CD8-positive, alpha-beta memory T cell (primary cell): ENCODE measurements around the gene BMX. TPM values are rescaled to one million over a fixed set of nuclear protein-coding genes. Genes with fewer than 3 reads are reported as not detected.
A peak's percentile ranks its signal among the peaks of the same experiment; 100 is the strongest.

Source experiments
- CTCF ChIA-PET: fragments of 350-600 bp; sonication (Branson Sonifier 250); formaldehyde crosslinking; loops from one replicate; lab custom pipeline; 2021; ENCODE audit warnings: antibody characterized with exemption; lab: Charles Lee
- POLR2A ChIA-PET: fragments of 350-600 bp; sonication (Branson Sonifier 250); formaldehyde crosslinking; loops from one replicate; lab custom pipeline; 2021; ENCODE audit warnings: antibody characterized with exemption; lab: Charles Lee
- DNase-seq, 5 donors: peaks; one replicate each; pipeline versions ENCODE4 v3.0.0 to v3.0.0-alpha.2; 2020 to 2022; ENCODE audit warnings: mixed read lengths in 1 of 5
- H3K27ac ChIP-seq: one replicate; pipeline ENCODE4 v1.7.0; 2013; ENCODE audit warnings: low read depth, mild to moderate bottlenecking, low read length, moderate library complexity
- H3K27me3 ChIP-seq: 2 replicates; pipeline ENCODE4 v1.7.0; 2013; ENCODE audit warnings: low read length, mild to moderate bottlenecking; ENCODE audit not compliant: insufficient read depth, poor library complexity, severe bottlenecking
- H3K36me3 ChIP-seq: 2 replicates; pipeline ENCODE4 v1.7.0; 2013; ENCODE audit warnings: mild to moderate bottlenecking, low read length, moderate library complexity; ENCODE audit not compliant: insufficient read depth
- H3K4me1 ChIP-seq: 2 replicates; pipeline ENCODE4 v1.7.0; 2013; ENCODE audit warnings: mild to moderate bottlenecking, low read length, moderate library complexity; ENCODE audit not compliant: insufficient read depth
- H3K4me3 ChIP-seq: 2 replicates; pipeline ENCODE4 v1.7.0; 2013; ENCODE audit warnings: mild to moderate bottlenecking, low read length
- H3K9me3 ChIP-seq: 2 replicates; pipeline ENCODE4 v1.7.0; 2013; ENCODE audit warnings: mild to moderate bottlenecking, low read length
- H3K27ac Mint-ChIP-seq, 8 donors: one replicate each; pipeline ENCODE4 v1.8.0; 2020 to 2021; ENCODE audit warnings: mixed read lengths in 8 of 8, mild to moderate bottlenecking in 6 of 8, inconsistent platforms in 3 of 8, moderate library complexity in 3 of 8
- H3K27me3 Mint-ChIP-seq, 2 donors: one replicate each; pipeline ENCODE4 v1.8.0; 2020 to 2021; ENCODE audit warnings: mixed read lengths in 2 of 2, mild to moderate bottlenecking in 1 of 2, moderate library complexity in 1 of 2
- H3K36me3 Mint-ChIP-seq, 3 donors: one replicate each; pipeline ENCODE4 v1.8.0; 2020 to 2021; ENCODE audit warnings: mixed read lengths in 3 of 3, inconsistent platforms in 1 of 3, mild to moderate bottlenecking in 1 of 3
- H3K4me1 Mint-ChIP-seq, 3 donors: one replicate each; pipeline ENCODE4 v1.8.0; 2020 to 2021; ENCODE audit warnings: mixed read lengths in 3 of 3, inconsistent platforms in 1 of 3, mild to moderate bottlenecking in 1 of 3
- H3K4me3 Mint-ChIP-seq, 7 donors: one replicate each; pipeline ENCODE4 v1.8.0; 2020 to 2021; ENCODE audit warnings: mixed read lengths in 7 of 7, mild to moderate bottlenecking in 6 of 7, moderate library complexity in 4 of 7, inconsistent platforms in 2 of 7
- H3K9me3 Mint-ChIP-seq, 5 donors: one replicate each; pipeline ENCODE4 v1.8.0; 2020 to 2022; ENCODE audit warnings: mixed read lengths in 5 of 5, mild to moderate bottlenecking in 3 of 5, moderate library complexity in 2 of 5, inconsistent platforms in 1 of 5
- polyA plus RNA-seq: library from polyadenylated mRNA; unstranded; fragments of 300-500 nt; fragmentation: Illumina TruSeq; gene quantifications from one replicate; pipeline ENCODE4 v1.2.3, GENCODE V29; 2021
- total RNA-seq, 2 experiments: library from RNA; stranded (reverse); gene quantifications; one replicate each; pipeline ENCODE4 v1.2.3, GENCODE V29; 2021

The BMX gene
- total and polyA plus RNA-seq, 3 experiments from 2014 or later: not detected

- no peaks in the 10 kb centered on the region for H3K4me1 ChIP-seq
- peaks cover 0 to 18% (median 5%) of the 10 kb centered on the region in 3 donors for H3K4me1 Mint-ChIP-seq
- ChIA-PET CTCF (no interaction called here), POLR2A (no interaction called here)
- H3K9me3 Mint-ChIP-seq: peaks cover 0 to 2% (median 0%) of the 10 kb centered on the region in 5 donors
- H3K27me3 ChIP-seq: no peaks in the 10 kb centered on the region
- H3K36me3 ChIP-seq: no peaks in the 10 kb centered on the region
- no peak overlapping the region for H3K4me3 Mint-ChIP-seq
- no peaks in the 10 kb centered on the region for H3K9me3 ChIP-seq
- H3K4me3 ChIP-seq: no peak overlapping the region
- no peak overlapping the region for H3K27ac ChIP-seq
- H3K27ac Mint-ChIP-seq: no peak overlapping the region
- H3K36me3 Mint-ChIP-seq: peaks cover 0 to 2% (median 0%) of the 10 kb centered on the region in 3 donors
- no peak for DNase-seq
- H3K27me3 Mint-ChIP-seq: peaks cover 21 to 24% of the 10 kb centered on the region in 2 donors
Measured at GRCh38 chrX:15563056-15563455, 62.4 kb downstream of the BMX start.

- Mint-ChIP-seq H3K27ac (no peak overlapping the region), H3K9me3 (no peaks in the 10 kb centered on the region), H3K27me3 (peaks cover 20 to 24% of the 10 kb centered on the region in 2 donors), H3K4me1 (peaks cover 0 to 18% (median 7%) of the 10 kb centered on the region in 3 donors), H3K36me3 (peaks cover 0 to 2% (median 0%) of the 10 kb centered on the region in 3 donors), H3K4me3 (no peak overlapping the region)
- no peaks in the 10 kb centered on the region for H3K36me3 ChIP-seq
- H3K4me3 ChIP-seq: no peak overlapping the region
- no peaks in the 10 kb centered on the region for H3K4me1 ChIP-seq
- H3K27ac ChIP-seq: no peak overlapping the region
- no peaks in the 10 kb centered on the region for H3K27me3 ChIP-seq
- POLR2A ChIA-PET: no interaction called here
- DNase-seq: peak in 1 of 5 donors; percentile 3
- CTCF ChIA-PET: no interaction called here
- H3K9me3 ChIP-seq: no peaks in the 10 kb centered on the region
Measured at GRCh38 chrX:15564981-15565579, 64.5 kb downstream of the BMX start.

GRCh38 chrX:15566244-15566643 is 65.6 kb downstream of the BMX start:
- Mint-ChIP-seq H3K4me1 (peaks cover 0 to 18% (median 7%) of the 10 kb centered on the region in 3 donors), H3K9me3 (no peaks in the 10 kb centered on the region), H3K4me3 (peak overlapping the region in 2 of 7 donors; percentile 1 to 3), H3K27ac (peak overlapping the region in 3 of 8 donors; percentile 44 to 94 (median 80)), H3K36me3 (peaks cover 0 to 2% (median 0%) of the 10 kb centered on the region in 3 donors), H3K27me3 (peaks cover 26 to 28% of the 10 kb centered on the region in 2 donors)
- DNase-seq: no peak
- ChIA-PET CTCF (no interaction called here), POLR2A (no interaction called here)
- H3K36me3 ChIP-seq: no peaks in the 10 kb centered on the region
- no peaks in the 10 kb centered on the region for H3K9me3 ChIP-seq
- H3K4me3 ChIP-seq: no peak overlapping the region
- no peaks in the 10 kb centered on the region for H3K27me3 ChIP-seq
- H3K27ac ChIP-seq: no peak overlapping the region
- H3K4me1 ChIP-seq: no peaks in the 10 kb centered on the region

GRCh38 chrX:15567267-15567666 is 66.7 kb downstream of the BMX start:
- Mint-ChIP-seq H3K9me3 (no peaks in the 10 kb centered on the region), H3K4me1 (peaks cover 0 to 18% (median 7%) of the 10 kb centered on the region in 3 donors), H3K36me3 (peaks cover 0 to 2% (median 0%) of the 10 kb centered on the region in 3 donors), H3K27me3 (peaks cover 25 to 29% of the 10 kb centered on the region in 2 donors), H3K27ac (peak overlapping the region in 7 of 8 donors; percentile 68 to 94 (median 87)), H3K4me3 (peak overlapping the region in 4 of 7 donors; percentile 38 to 67 (median 45))
- ChIA-PET POLR2A (no interaction called here), CTCF (no interaction called here)
- H3K4me3 ChIP-seq: no peak overlapping the region
- no peak for DNase-seq
- no peak overlapping the region for H3K27ac ChIP-seq
- no peaks in the 10 kb centered on the region for H3K4me1 ChIP-seq
- H3K9me3 ChIP-seq: no peaks in the 10 kb centered on the region
- no peaks in the 10 kb centered on the region for H3K27me3 ChIP-seq
- H3K36me3 ChIP-seq: no peaks in the 10 kb centered on the region

- no peak overlapping the region for H3K27ac ChIP-seq
- no peak for DNase-seq
- Mint-ChIP-seq H3K27ac (peak overlapping the region in 3 of 8 donors; percentile 80 to 94 (median 87)), H3K27me3 (peaks cover 27 to 29% of the 10 kb centered on the region in 2 donors), H3K4me3 (peak overlapping the region in 3 of 7 donors; percentile 8 to 37 (median 13)), H3K9me3 (no peaks in the 10 kb centered on the region), H3K4me1 (peaks cover 0 to 18% (median 7%) of the 10 kb centered on the region in 3 donors), H3K36me3 (peaks cover 0 to 2% (median 0%) of the 10 kb centered on the region in 3 donors)
- no peak overlapping the region for H3K4me3 ChIP-seq
- no peaks in the 10 kb centered on the region for H3K36me3 ChIP-seq
- CTCF ChIA-PET: no interaction called here
- H3K9me3 ChIP-seq: no peaks in the 10 kb centered on the region
- no peaks in the 10 kb centered on the region for H3K4me1 ChIP-seq
- POLR2A ChIA-PET: no interaction called here
- no peaks in the 10 kb centered on the region for H3K27me3 ChIP-seq
Measured at GRCh38 chrX:15567886-15568616, 67.4 kb downstream of the BMX start.

- H3K4me3 ChIP-seq: no peak overlapping the region
- peak overlapping the region in 1 of 8 donors; percentile 4 for H3K27ac Mint-ChIP-seq
- H3K4me1 Mint-ChIP-seq: peaks cover 0 to 18% (median 7%) of the 10 kb centered on the region in 3 donors
- H3K27me3 ChIP-seq: no peaks in the 10 kb centered on the region
- no peaks in the 10 kb centered on the region for H3K9me3 Mint-ChIP-seq
- H3K9me3 ChIP-seq: no peaks in the 10 kb centered on the region
- POLR2A ChIA-PET: no interaction called here
- no peak for DNase-seq
- no peaks in the 10 kb centered on the region for H3K36me3 ChIP-seq
- H3K4me1 ChIP-seq: no peaks in the 10 kb centered on the region
- H3K4me3 Mint-ChIP-seq: no peak overlapping the region
- CTCF ChIA-PET: no interaction called here
- peaks cover 0 to 2% (median 0%) of the 10 kb centered on the region in 3 donors for H3K36me3 Mint-ChIP-seq
- H3K27ac ChIP-seq: no peak overlapping the region
- peaks cover 28 to 30% of the 10 kb centered on the region in 2 donors for H3K27me3 Mint-ChIP-seq
Measured at GRCh38 chrX:15570145-15570544, 69.5 kb downstream of the BMX start.

- peak overlapping the region in 1 of 8 donors; percentile 21 for H3K27ac Mint-ChIP-seq
- no peaks in the 10 kb centered on the region for H3K9me3 ChIP-seq
- no peak overlapping the region for H3K4me3 ChIP-seq
- no peaks in the 10 kb centered on the region for H3K4me1 Mint-ChIP-seq
- H3K4me1 ChIP-seq: no peaks in the 10 kb centered on the region
- peaks cover 19 to 26% of the 10 kb centered on the region in 2 donors for H3K27me3 Mint-ChIP-seq
- H3K27ac ChIP-seq: no peak overlapping the region
- ChIA-PET CTCF (no interaction called here), POLR2A (no interaction called here)
- DNase-seq: no peak
- no peaks in the 10 kb centered on the region for H3K9me3 Mint-ChIP-seq
- no peak overlapping the region for H3K4me3 Mint-ChIP-seq
- H3K36me3 Mint-ChIP-seq: no peaks in the 10 kb centered on the region
- H3K27me3 ChIP-seq: no peaks in the 10 kb centered on the region
- H3K36me3 ChIP-seq: no peaks in the 10 kb centered on the region
Measured at GRCh38 chrX:15574017-15574416, 73.4 kb downstream of the BMX start.

GRCh38 chrX:15576019-15576418 is 75.4 kb downstream of the BMX start:
- Mint-ChIP-seq H3K4me1 (no peaks in the 10 kb centered on the region), H3K27ac (no peak overlapping the region), H3K9me3 (no peaks in the 10 kb centered on the region), H3K36me3 (no peaks in the 10 kb centered on the region), H3K4me3 (no peak overlapping the region), H3K27me3 (peaks cover 14 to 21% of the 10 kb centered on the region in 2 donors)
- Histone ChIP-seq H3K27me3 (no peaks in the 10 kb centered on the region), H3K27ac (no peak overlapping the region), H3K4me3 (no peak overlapping the region), H3K4me1 (no peaks in the 10 kb centered on the region), H3K36me3 (no peaks in the 10 kb centered on the region), H3K9me3 (no peaks in the 10 kb centered on the region)
- DNase-seq: no peak
- CTCF ChIA-PET: no interaction called here
- POLR2A ChIA-PET: no interaction called here
